Measurements from ENCODE around the gene NDRG3. TPM values are rescaled to one million over a fixed set of nuclear protein-coding genes. Genes with fewer than 3 reads are reported as not detected.
"Not testable (repeated sequence)": the region's sequence is repeated elsewhere in the genome, so short reads cannot be mapped to it uniquely, and the experiment has no call there.

NDRG3 gene
- total and polyA plus RNA-seq, 2 donors from 2014 or later: 25.3 to 26.4 TPM

DNA sequence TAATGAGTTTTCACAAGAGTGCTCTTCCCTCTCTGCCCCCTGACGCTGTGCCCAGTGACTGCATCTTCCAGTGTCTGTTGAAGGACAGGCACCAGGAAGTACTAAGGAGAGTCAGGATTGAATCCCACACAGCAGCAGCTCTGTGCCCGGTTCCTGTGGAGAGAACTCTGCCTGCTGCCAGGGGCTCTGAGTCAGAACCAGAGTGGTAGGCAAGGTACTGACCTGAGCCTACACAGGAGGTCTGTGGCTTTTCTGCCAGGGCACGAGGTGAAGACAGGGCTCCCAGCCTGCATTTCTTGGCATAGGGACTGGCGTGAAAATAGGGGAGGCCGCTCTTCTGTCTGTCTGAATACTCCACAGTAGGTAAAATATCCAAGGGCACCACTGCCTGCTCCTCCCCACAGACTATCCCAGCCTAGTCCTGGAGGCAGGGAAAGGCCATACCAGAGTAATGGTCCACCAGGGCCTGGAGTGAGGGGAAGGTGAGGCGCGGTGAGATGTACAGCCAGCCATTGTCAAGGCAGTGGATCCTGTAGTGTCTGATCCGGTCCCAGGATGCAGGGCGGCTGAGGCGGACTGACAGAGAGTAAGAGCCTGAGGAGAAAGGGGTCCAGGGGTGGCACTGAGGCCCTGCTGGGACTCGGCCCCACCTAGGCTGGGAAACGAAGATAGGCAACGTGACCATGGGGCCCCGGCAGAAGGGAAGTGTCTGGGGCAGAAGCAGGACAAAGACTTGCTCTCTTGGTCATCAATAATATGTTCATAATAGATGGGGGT, 130.9 kb downstream of the NDRG3 start:
- no peak overlapping the region for H3K27ac ChIP-seq (ENCODE audit: low read depth in 2 of 2, low read length in 2 of 2)
- intact Hi-C loops (cut with DNase I): no loop called here
- TF ChIP-seq, protein P1, sequence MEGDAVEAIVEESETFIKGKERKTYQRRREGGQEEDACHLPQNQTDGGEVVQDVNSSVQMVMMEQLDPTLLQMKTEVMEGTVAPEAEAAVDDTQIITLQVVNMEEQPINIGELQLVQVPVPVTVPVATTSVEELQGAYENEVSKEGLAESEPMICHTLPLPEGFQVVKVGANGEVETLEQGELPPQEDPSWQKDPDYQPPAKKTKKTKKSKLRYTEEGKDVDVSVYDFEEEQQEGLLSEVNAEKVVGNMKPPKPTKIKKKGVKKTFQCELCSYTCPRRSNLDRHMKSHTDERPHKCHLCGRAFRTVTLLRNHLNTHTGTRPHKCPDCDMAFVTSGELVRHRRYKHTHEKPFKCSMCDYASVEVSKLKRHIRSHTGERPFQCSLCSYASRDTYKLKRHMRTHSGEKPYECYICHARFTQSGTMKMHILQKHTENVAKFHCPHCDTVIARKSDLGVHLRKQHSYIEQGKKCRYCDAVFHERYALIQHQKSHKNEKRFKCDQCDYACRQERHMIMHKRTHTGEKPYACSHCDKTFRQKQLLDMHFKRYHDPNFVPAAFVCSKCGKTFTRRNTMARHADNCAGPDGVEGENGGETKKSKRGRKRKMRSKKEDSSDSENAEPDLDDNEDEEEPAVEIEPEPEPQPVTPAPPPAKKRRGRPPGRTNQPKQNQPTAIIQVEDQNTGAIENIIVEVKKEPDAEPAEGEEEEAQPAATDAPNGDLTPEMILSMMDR (IDR thresholded peaks at IDR 0.05; ENCODE audit: borderline replicate concordance, extremely low read depth, insufficient read depth): no peak

DNA sequence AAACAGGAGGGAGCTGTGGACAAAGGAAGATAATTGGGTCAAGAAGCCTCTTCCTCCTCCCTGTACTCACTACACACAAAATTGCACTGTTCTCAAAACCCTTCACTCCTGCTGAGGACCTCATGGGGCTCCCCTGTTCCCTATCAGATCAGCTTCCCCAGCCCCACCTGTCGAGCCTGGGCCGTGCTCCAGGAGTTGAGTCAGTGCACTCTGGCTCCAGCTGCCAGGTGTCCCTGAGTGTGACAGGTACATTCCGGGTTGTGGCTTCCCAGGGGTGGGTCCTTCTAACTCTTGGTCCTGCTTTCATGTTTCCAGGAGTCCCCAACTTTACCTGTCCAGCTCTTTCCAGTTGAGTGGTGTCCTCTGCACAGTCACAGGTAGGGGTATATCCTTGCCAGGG, 131.9 kb downstream of the NDRG3 start:
- Histone ChIP-seq H3K27ac (ENCODE audit: low read depth in 2 of 2, low read length in 2 of 2) (no peak overlapping the region), H3K9me3 (ENCODE audit: control insufficient read depth in 2 of 3, insufficient read depth in 1 of 3, low read length in 3 of 3) (no peaks in the 10 kb centered on the region), H3K9ac (ENCODE audit: low read length in 3 of 3) (no peak overlapping the region), H3K4me1 (ENCODE audit: control insufficient read depth in 2 of 3, insufficient read depth in 2 of 3, low read depth in 1 of 3, low read length in 3 of 3) (no peaks in the 10 kb centered on the region), H3K27me3 (ENCODE audit: control insufficient read depth, insufficient read depth, low read length) (no peaks in the 10 kb centered on the region), H3K4me3 (ENCODE audit: low read length in 3 of 3) (no peak overlapping the region), H3K36me3 (ENCODE audit: control insufficient read depth in 2 of 3, insufficient read depth in 3 of 3, low read length in 3 of 3) (peaks cover 4 to 37% (median 13%) of the 10 kb centered on the region in 3 donors)
- intact Hi-C loops (cut with DNase I): no loop called here
- TF ChIP-seq, protein P1 (IDR thresholded peaks at IDR 0.05; ENCODE audit: borderline replicate concordance, extremely low read depth, insufficient read depth): no peak
- no peak for FAIRE-seq
- DNase-seq: no peak

More for the DNA sequence above, 130.9 kb downstream of the NDRG3 start:
- Histone ChIP-seq H3K9ac (ENCODE audit: low read length in 3 of 3) (no peak overlapping the region), H3K36me3 (ENCODE audit: control insufficient read depth in 2 of 3, insufficient read depth in 3 of 3, low read length in 3 of 3) (peaks cover 2 to 30% (median 10%) of the 10 kb centered on the region in 3 donors), H3K4me3 (ENCODE audit: low read length in 3 of 3) (no peak overlapping the region), H3K9me3 (ENCODE audit: control insufficient read depth in 2 of 3, insufficient read depth in 1 of 3, low read length in 3 of 3) (no peaks in the 10 kb centered on the region), H3K27me3 (ENCODE audit: control insufficient read depth, insufficient read depth, low read length) (no peaks in the 10 kb centered on the region), H3K4me1 (ENCODE audit: control insufficient read depth in 2 of 3, insufficient read depth in 2 of 3, low read depth in 1 of 3, low read length in 3 of 3) (no peaks in the 10 kb centered on the region)
- FAIRE-seq (no peak), DNase-seq (no peak)

DNA sequence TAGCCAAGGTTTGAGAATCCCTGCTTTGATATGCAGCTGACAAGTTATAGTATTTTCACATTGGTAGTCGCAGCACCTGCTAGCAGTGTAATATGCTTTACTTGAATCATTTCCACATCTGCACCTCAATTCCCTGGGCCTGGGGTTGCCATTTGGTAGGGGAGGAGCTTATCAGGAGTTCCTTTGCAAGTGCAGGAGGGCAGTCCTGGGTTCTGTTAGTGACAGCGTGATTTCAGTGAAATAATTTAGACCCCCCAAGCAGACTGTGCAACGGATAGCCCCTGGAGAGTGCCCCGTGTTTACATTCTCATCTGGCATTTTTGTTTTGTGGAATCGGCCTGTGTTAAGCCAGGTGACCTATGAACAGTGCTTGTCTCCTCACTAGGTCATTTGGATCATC, 134.3 kb downstream of the NDRG3 start:
- FAIRE-seq: no peak
- Histone ChIP-seq H3K9ac (ENCODE audit: low read length in 3 of 3) (no peak overlapping the region), H3K4me1 (ENCODE audit: control insufficient read depth in 2 of 3, insufficient read depth in 2 of 3, low read depth in 1 of 3, low read length in 3 of 3) (peaks cover 0 to 13% (median 6%) of the 10 kb centered on the region in 3 donors), H3K4me3 (ENCODE audit: low read length in 3 of 3) (no peak overlapping the region), H3K27ac (ENCODE audit: low read depth in 2 of 2, low read length in 2 of 2) (no peak overlapping the region), H3K36me3 (ENCODE audit: control insufficient read depth in 2 of 3, insufficient read depth in 3 of 3, low read length in 3 of 3) (peaks cover 6 to 37% (median 15%) of the 10 kb centered on the region in 3 donors), H3K9me3 (ENCODE audit: control insufficient read depth in 2 of 3, insufficient read depth in 1 of 3, low read length in 3 of 3) (no peaks in the 10 kb centered on the region), H3K27me3 (ENCODE audit: control insufficient read depth, insufficient read depth, low read length) (no peaks in the 10 kb centered on the region)
- intact Hi-C loops (cut with DNase I): no loop called here
- TF ChIP-seq, protein P1 (IDR thresholded peaks at IDR 0.05; ENCODE audit: borderline replicate concordance, extremely low read depth, insufficient read depth): no peak
- no peak for DNase-seq

DNA sequence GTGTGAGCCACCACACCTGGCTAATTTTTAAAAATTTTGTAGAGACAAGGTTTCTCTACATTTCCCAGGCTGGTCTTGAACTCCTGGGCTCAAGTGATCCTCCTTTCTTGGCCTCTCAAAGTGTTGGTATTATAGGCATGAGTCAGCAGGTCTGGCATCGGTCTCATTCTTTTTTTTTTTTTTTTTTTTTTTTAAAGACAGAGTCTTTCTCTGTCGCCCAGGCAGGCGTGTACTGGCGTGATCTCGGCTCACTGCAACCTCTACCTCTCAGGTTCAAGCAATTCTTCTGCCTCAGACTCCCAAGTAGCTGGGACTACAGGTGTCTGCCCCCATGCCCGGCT, 137.5 kb downstream of the NDRG3 start:
- peaks cover 6 to 24% (median 15%) of the 10 kb centered on the region in 3 donors for H3K36me3 ChIP-seq (ENCODE audit: control insufficient read depth in 2 of 3, insufficient read depth in 3 of 3, low read length in 3 of 3)
- H3K9me3 ChIP-seq (ENCODE audit: control insufficient read depth in 2 of 3, insufficient read depth in 1 of 3, low read length in 3 of 3); FAIRE-seq; H3K4me3 ChIP-seq (ENCODE audit: low read length in 3 of 3); H3K27ac ChIP-seq (ENCODE audit: low read depth in 2 of 2, low read length in 2 of 2); H3K9ac ChIP-seq (ENCODE audit: low read length in 3 of 3); DNase-seq; H3K27me3 ChIP-seq (ENCODE audit: control insufficient read depth, insufficient read depth, low read length): not testable (repeated sequence)
- intact Hi-C loops (cut with DNase I): loop anchor here (10.0 kb wide), 1 partner anchor 54 kb away; no protein-coding TSS in a partner anchor
- H3K4me1 ChIP-seq (ENCODE audit: control insufficient read depth in 2 of 3, insufficient read depth in 2 of 3, low read depth in 1 of 3, low read length in 3 of 3): peaks cover 0 to 16% (median 16%) of the 10 kb centered on the region in 3 donors
